ENCODE measurements around the gene FERMT1. TPM values are rescaled to one million over a fixed set of nuclear protein-coding genes. Genes with fewer than 3 reads are reported as not detected.

FERMT1 gene
- total RNA-seq, 4 donors from 2014 or later, result 12.4 to 21.2 (median 16.2) TPM

DNA sequence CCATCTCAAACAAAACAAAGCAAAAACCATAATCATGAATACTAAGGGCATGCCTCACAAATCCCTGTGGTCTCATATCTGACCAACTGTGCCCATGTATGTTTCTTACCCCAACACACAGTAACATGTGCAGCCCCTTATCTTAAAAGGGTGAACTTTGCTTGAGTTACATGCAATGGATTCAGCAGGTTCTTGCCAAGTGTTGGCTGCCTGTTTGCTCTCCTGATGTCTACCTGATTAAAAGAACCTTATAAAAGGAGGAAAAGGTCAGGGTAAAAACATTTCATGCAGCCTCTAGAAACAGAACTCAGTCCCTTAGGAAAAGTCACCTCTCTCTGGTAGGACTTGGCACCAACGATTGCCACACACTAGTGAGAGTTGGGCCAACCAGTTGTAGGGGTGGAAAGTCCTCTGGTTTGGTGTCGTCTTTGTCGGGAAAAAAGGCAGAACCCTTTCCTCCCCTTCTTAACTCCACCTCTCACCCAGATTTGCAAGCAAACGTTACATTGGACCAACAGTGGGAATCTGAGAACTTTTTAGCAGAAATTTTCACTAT, 55.0 kb downstream of the FERMT1 start:
- Histone ChIP-seq H3K4me1 (no peaks in the 10 kb centered on the region), H3K9me3 (no peaks in the 10 kb centered on the region), H3K36me3 (peaks cover 0 to 9% (median 0%) of the 10 kb centered on the region in 3 donors), H3K27ac (no peak overlapping the region), H3K4me3 (no peak overlapping the region), H3K27me3 (no peaks in the 10 kb centered on the region)
- DNase-seq, result no peak
- TF ChIP-seq, protein P1, sequence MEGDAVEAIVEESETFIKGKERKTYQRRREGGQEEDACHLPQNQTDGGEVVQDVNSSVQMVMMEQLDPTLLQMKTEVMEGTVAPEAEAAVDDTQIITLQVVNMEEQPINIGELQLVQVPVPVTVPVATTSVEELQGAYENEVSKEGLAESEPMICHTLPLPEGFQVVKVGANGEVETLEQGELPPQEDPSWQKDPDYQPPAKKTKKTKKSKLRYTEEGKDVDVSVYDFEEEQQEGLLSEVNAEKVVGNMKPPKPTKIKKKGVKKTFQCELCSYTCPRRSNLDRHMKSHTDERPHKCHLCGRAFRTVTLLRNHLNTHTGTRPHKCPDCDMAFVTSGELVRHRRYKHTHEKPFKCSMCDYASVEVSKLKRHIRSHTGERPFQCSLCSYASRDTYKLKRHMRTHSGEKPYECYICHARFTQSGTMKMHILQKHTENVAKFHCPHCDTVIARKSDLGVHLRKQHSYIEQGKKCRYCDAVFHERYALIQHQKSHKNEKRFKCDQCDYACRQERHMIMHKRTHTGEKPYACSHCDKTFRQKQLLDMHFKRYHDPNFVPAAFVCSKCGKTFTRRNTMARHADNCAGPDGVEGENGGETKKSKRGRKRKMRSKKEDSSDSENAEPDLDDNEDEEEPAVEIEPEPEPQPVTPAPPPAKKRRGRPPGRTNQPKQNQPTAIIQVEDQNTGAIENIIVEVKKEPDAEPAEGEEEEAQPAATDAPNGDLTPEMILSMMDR (IDR thresholded peaks at IDR 0.05), result no peak
- TF ChIP-seq POLR2A (IDR thresholded peaks at IDR 0.05), result no peak

DNA sequence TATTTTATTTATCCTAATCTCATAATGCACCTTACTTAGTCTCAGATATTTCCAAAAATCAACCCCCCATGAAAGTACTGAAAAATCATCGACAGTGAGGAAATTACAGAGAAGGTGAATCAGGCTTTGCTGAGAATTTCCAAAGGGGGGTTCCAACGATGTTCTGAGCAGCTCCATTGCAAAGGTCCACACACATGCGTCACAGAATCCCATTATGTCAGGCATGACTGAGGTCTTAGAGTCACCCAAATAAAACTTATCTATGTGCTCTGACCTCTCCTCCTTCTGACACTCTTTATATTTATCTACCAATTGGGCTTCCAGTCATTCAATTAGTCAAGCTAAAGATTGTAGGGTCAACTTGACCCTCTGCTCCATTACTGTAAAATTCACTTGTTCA, 56.2 kb downstream of the FERMT1 start:
- no peak for TF ChIP-seq POLR2A (IDR thresholded peaks at IDR 0.05)
- TF ChIP-seq, protein P1 (IDR thresholded peaks at IDR 0.05), result no peak
- Histone ChIP-seq H3K27me3 (no peaks in the 10 kb centered on the region), H3K4me1 (no peaks in the 10 kb centered on the region), H3K4me3 (no peak overlapping the region), H3K36me3 (no peaks in the 10 kb centered on the region), H3K9me3 (no peaks in the 10 kb centered on the region), H3K27ac (no peak overlapping the region)
- DNase-seq, result no peak

DNA sequence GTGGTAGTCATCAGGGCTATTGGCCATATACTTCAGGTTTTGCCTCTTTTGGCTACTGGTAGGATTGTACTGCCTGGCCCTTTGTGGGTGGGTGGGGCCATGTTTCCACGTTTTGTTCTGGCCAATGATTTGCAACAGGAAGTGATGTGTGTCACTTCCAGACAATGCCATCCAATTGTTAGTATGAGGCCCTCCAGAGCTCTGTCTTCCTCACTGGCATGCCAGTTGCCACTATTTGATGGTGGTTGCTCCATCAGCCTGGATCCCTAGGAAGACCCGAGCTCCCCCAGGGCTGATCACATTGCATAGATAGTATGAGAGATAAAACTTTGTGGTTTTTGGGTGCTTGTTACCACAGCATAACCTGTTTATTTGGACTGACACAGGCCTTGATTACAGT, 61.3 kb downstream of the FERMT1 start:
- Histone ChIP-seq H3K9me3 (no peaks in the 10 kb centered on the region), H3K27me3 (no peaks in the 10 kb centered on the region), H3K4me3 (no peak overlapping the region), H3K27ac (no peak overlapping the region), H3K36me3 (no peaks in the 10 kb centered on the region), H3K4me1 (no peaks in the 10 kb centered on the region)
- no peak for DNase-seq
- TF ChIP-seq, protein P1 (IDR thresholded peaks at IDR 0.05), result no peak
- no peak for TF ChIP-seq POLR2A (IDR thresholded peaks at IDR 0.05)

DNA sequence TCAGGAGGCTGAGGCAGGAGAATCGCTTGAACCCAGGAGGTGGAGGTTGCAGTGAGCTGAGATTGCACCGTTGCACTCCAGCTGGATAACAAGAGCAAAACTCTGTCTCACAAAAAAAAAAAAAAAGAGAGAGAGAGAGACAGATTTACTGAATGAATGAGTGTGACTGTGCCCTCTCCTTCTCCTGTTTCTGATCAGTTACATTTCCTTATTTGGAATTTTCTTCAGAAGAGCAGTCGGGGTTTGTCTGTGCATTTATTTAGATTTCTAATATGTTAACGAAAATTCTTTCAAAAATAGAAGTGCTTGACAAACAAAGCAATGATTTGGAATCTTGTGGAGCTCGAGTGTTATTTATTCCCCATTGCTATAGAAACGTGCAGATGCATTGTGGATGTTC, 62.6 kb downstream of the FERMT1 start:
- no peak overlapping the region for H3K4me3 ChIP-seq
- no peaks in the 10 kb centered on the region for H3K27me3 ChIP-seq
- DNase-seq, result no peak
- no peaks in the 10 kb centered on the region for H3K36me3 ChIP-seq
- H3K27ac ChIP-seq, result no peak overlapping the region
- no peaks in the 10 kb centered on the region for H3K4me1 ChIP-seq
- H3K9me3 ChIP-seq, result no peaks in the 10 kb centered on the region
- TF ChIP-seq POLR2A (IDR thresholded peaks at IDR 0.05), result no peak
- TF ChIP-seq, protein P1 (IDR thresholded peaks at IDR 0.05), result no peak

DNA sequence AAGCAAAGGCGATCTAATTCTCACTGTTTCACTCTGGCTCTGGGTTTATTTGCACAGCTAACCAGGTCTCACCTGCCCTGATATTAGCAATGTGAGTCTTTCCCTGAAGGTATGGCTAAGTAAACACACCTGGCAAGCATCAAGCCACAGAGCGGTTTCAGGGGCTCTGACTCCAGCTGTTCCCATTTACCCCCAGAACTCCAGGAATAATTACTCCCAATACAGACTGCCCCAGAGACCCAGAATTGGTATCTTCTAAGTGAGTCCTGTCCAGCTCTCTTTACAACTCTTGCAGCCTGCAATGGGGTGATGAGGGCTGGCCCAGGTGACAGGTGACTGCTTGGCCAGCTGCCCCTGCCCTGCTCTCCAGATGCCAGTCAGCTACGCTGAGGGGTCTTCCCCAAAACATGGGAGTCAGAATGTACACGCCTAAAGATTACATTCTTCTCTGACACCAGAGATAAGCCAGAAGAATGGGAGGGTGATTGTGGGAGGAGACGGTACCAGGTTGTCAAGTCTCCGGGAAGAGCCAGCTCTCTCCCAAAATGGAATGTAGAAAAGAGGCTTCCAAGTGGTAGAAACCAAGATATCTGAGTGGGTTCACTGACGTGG, 64.0 kb downstream of the FERMT1 start:
- Histone ChIP-seq H3K27me3 (no peaks in the 10 kb centered on the region), H3K4me3 (no peak overlapping the region), H3K36me3 (no peaks in the 10 kb centered on the region), H3K9me3 (no peaks in the 10 kb centered on the region), H3K4me1 (no peaks in the 10 kb centered on the region), H3K27ac (no peak overlapping the region)
- DNase-seq, result no peak
- TF ChIP-seq, protein P1 (IDR thresholded peaks at IDR 0.05), result no peak
- no peak for TF ChIP-seq POLR2A (IDR thresholded peaks at IDR 0.05)
